ENCODE measurements around the gene GRM1.

Gene GRM1

DNA sequence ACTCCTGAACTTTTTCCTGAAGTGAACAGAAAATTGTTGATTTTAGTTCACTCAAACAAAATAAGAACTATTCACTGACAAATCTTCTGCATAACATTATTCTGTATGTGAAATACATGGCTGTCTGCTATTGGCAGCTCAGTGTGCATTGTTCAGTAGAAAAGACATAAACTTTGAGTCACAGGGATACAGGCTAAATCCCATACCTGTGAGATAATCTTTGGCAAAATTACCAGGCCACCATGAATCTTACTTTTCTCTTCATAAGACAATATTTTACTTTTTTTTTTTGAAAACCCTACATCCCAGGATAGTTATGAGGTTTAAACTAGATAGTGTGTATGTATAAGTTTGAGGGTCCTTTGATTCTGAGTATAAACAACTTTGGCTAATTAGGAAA is 224.8 kb downstream of the GRM1 start:
- Histone ChIP-seq H3K4me3 (ENCODE audit: low read depth, low read length, poor library complexity, severe bottlenecking) (no peak overlapping the region), H3K9me3 (ENCODE audit: low read length) (no peaks in the 10 kb centered on the region), H3K27me3 (ENCODE audit: insufficient read depth, low read length) (no peaks in the 10 kb centered on the region), H3K79me2 (ENCODE audit: insufficient read depth, low read length) (no peaks in the 10 kb centered on the region), H2AFZ (ENCODE audit: low read length) (no peak overlapping the region), H3K36me3 (ENCODE audit: insufficient read depth, low read length) (no peaks in the 10 kb centered on the region), H3K27ac (ENCODE audit: low read depth, low read length, poor library complexity, severe bottlenecking) (no peak overlapping the region), H3K4me2 (ENCODE audit: low read length) (no peak overlapping the region), H4K20me1 (ENCODE audit: insufficient read depth, low read length) (no peaks in the 10 kb centered on the region), H3K9me2 (ENCODE audit: low read depth, low read length) (no peaks in the 10 kb centered on the region), H3F3A (ENCODE audit: insufficient read depth, low read length) (no peaks in the 10 kb centered on the region), H3K9ac (ENCODE audit: low read length) (no peak overlapping the region), H3K4me1 (ENCODE audit: insufficient read depth, low read length, severe bottlenecking) (no peaks in the 10 kb centered on the region)
- no peak for TF ChIP-seq EZH2 (IDR thresholded peaks at IDR 0.05; ENCODE audit: borderline replicate concordance, low read length)
- TF ChIP-seq, protein P1, sequence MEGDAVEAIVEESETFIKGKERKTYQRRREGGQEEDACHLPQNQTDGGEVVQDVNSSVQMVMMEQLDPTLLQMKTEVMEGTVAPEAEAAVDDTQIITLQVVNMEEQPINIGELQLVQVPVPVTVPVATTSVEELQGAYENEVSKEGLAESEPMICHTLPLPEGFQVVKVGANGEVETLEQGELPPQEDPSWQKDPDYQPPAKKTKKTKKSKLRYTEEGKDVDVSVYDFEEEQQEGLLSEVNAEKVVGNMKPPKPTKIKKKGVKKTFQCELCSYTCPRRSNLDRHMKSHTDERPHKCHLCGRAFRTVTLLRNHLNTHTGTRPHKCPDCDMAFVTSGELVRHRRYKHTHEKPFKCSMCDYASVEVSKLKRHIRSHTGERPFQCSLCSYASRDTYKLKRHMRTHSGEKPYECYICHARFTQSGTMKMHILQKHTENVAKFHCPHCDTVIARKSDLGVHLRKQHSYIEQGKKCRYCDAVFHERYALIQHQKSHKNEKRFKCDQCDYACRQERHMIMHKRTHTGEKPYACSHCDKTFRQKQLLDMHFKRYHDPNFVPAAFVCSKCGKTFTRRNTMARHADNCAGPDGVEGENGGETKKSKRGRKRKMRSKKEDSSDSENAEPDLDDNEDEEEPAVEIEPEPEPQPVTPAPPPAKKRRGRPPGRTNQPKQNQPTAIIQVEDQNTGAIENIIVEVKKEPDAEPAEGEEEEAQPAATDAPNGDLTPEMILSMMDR (IDR thresholded peaks at IDR 0.05; ENCODE audit: low read length), result no peak

DNA sequence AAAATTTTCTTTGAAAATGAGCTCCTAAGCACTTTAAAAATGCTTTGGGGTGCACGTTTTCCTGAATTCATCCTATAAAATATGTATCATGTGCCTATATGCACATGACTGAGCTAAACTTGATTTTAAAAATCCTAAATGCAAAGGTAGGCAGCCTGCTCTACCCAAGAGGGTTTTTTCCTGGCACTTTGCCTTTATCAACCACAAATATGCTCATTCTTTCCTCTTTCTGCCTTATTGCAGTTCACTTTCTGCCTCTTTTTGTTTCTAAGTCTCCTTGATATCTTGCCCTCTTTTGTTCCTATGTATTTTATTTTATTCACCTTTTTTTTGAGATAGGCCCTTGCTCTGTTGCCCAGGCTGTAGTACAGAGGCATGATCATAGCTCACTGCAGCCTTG is 229.3 kb downstream of the GRM1 start:
- Histone ChIP-seq H4K20me1 (ENCODE audit: insufficient read depth, low read length) (no peaks in the 10 kb centered on the region), H3K4me3 (ENCODE audit: low read depth, low read length, poor library complexity, severe bottlenecking) (no peak overlapping the region), H3K36me3 (ENCODE audit: insufficient read depth, low read length) (no peaks in the 10 kb centered on the region), H3K27me3 (ENCODE audit: insufficient read depth, low read length) (no peaks in the 10 kb centered on the region), H3K9me3 (ENCODE audit: low read length) (no peaks in the 10 kb centered on the region), H3K9ac (ENCODE audit: low read length) (no peak overlapping the region), H3K27ac (ENCODE audit: low read depth, low read length, poor library complexity, severe bottlenecking) (no peak overlapping the region), H3K4me1 (ENCODE audit: insufficient read depth, low read length, severe bottlenecking) (no peaks in the 10 kb centered on the region), H3K79me2 (ENCODE audit: insufficient read depth, low read length) (no peaks in the 10 kb centered on the region), H3K9me2 (ENCODE audit: low read depth, low read length) (no peaks in the 10 kb centered on the region), H3F3A (ENCODE audit: insufficient read depth, low read length) (no peaks in the 10 kb centered on the region), H2AFZ (ENCODE audit: low read length) (no peak overlapping the region), H3K4me2 (ENCODE audit: low read length) (no peak overlapping the region)
- TF ChIP-seq EZH2 (IDR thresholded peaks at IDR 0.05; ENCODE audit: borderline replicate concordance, low read length), result no peak
- TF ChIP-seq, protein P1 (IDR thresholded peaks at IDR 0.05; ENCODE audit: low read length), result no peak

DNA sequence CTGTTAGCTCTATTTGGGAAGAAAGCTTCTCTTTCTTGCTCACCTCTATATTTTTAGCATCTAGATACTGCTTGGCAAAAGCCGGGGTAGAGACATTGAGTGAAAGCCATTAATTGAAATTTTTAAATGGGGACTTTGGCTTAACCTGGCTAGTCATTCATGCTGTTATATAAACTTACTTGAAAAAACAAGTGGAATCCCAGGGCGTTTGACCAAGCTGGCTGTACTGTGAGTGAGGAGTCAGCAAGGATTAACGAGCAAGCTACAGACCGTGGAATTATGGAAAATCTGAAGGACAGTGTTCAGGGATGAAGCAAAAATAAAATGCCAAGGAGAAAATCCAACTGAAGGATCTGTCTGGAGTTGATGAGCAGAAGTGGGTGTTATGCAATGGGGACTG is 232.0 kb downstream of the GRM1 start:
- no peaks in the 10 kb centered on the region for H3K4me1 ChIP-seq (ENCODE audit: insufficient read depth, low read length, severe bottlenecking)
- H3K27ac ChIP-seq (ENCODE audit: low read depth, low read length, poor library complexity, severe bottlenecking), result no peak overlapping the region
- no peaks in the 10 kb centered on the region for H3F3A ChIP-seq (ENCODE audit: insufficient read depth, low read length)
- H3K4me2 ChIP-seq (ENCODE audit: low read length), result no peak overlapping the region
- no peaks in the 10 kb centered on the region for H4K20me1 ChIP-seq (ENCODE audit: insufficient read depth, low read length)
- H3K9me2 ChIP-seq (ENCODE audit: low read depth, low read length), result no peaks in the 10 kb centered on the region
- H2AFZ ChIP-seq (ENCODE audit: low read length), result no peak overlapping the region
- no peaks in the 10 kb centered on the region for H3K9me3 ChIP-seq (ENCODE audit: low read length)
- H3K36me3 ChIP-seq (ENCODE audit: insufficient read depth, low read length), result no peaks in the 10 kb centered on the region
- H3K4me3 ChIP-seq (ENCODE audit: low read depth, low read length, poor library complexity, severe bottlenecking), result no peak overlapping the region
- no peaks in the 10 kb centered on the region for H3K27me3 ChIP-seq (ENCODE audit: insufficient read depth, low read length)
- H3K79me2 ChIP-seq (ENCODE audit: insufficient read depth, low read length), result no peaks in the 10 kb centered on the region
- no peak for TF ChIP-seq EZH2 (IDR thresholded peaks at IDR 0.05; ENCODE audit: borderline replicate concordance, low read length)
- TF ChIP-seq, protein P1 (IDR thresholded peaks at IDR 0.05; ENCODE audit: low read length), result no peak
- no peak overlapping the region for H3K9ac ChIP-seq (ENCODE audit: low read length)
